OCI-LY3 (cell line): ENCODE measurements around the gene ELAVL2.

Source experiments
- H2AFZ ChIP-seq: fragments of 200-600, 300-600 bp; shearing (Covaris generic); 2 replicates; pipeline ENCODE4 v1.6.0; 2014; ENCODE audit warnings: antibody characterized with exemption, low read depth, low read length
- H3K27ac ChIP-seq: fragments of 200-600, 300-600 bp; sonication (generic); 2 replicates; pipeline ENCODE4 v1.5.1; 2014; ENCODE audit warnings: mild to moderate bottlenecking, low read length, moderate library complexity, mixed read lengths
- H3K27me3 ChIP-seq: fragments of 200-600, 300-600 bp; sonication (generic); 2 replicates; pipeline ENCODE4 v1.6.1; 2014; ENCODE audit warnings: low read depth, low read length, mixed read lengths
- H3K36me3 ChIP-seq: fragments of 200-600, 300-600 bp; sonication (generic); replicated peaks from 2 replicates; pipeline ENCODE3; 2014; ENCODE audit warnings: low read depth, low read length, mixed read lengths
- H3K4me1 ChIP-seq: fragments of 300-600, 200-600 bp; sonication (generic); 2 replicates; pipeline ENCODE4 v1.6.1; 2014; ENCODE audit warnings: low read length, mixed read lengths
- H3K4me2 ChIP-seq: fragments of 200-600, 300-600 bp; sonication (generic); 2 replicates; pipeline ENCODE4 v1.6.1; 2014; ENCODE audit warnings: low read length, mixed read lengths
- H3K4me3 ChIP-seq: fragments of 300-600, 200-600 bp; sonication (generic); 2 replicates; pipeline ENCODE4 v1.5.1; 2014; ENCODE audit warnings: antibody characterized with exemption, mild to moderate bottlenecking, low read length, moderate library complexity
- H3K79me2 ChIP-seq: fragments of 300-600, 200-600 bp; shearing (Covaris generic); 2 replicates; pipeline ENCODE4 v1.6.1; 2014; ENCODE audit warnings: mild to moderate bottlenecking, low read length, mixed read lengths
- H3K9ac ChIP-seq: fragments of 300-600, 200-600 bp; shearing (Covaris generic); 2 replicates; pipeline ENCODE4 v1.6.0; 2014; ENCODE audit warnings: mild to moderate bottlenecking, low read length, moderate library complexity
- H3K9me3 ChIP-seq: fragments of 200-600, 300-600 bp; shearing (Covaris generic); 2 replicates; pipeline ENCODE4 v1.6.1; 2014; ENCODE audit warnings: low read length, mixed read lengths; ENCODE audit not compliant: insufficient read depth
- H4K20me1 ChIP-seq: fragments of 200-600, 300-600 bp; sonication (generic); 2 replicates; pipeline ENCODE4 v1.6.1; 2016; ENCODE audit warnings: low read length, mixed read lengths; ENCODE audit not compliant: insufficient read depth
- EZH2phosphoT487 ChIP-seq: fragments of 200-600 bp; shearing (Covaris generic); IDR thresholded peaks from 2 replicates; pipeline ENCODE4 v1.6.1; 2018; ENCODE audit warnings: antibody characterized with exemption, mixed run types, low read depth
- TF ChIP-seq, protein P1 (sequence below): fragments of 200-600, 300-600 bp; sonication (generic); IDR thresholded peaks from 2 replicates; pipeline ENCODE4 v1.5.1; 2014; ENCODE audit warnings: antibody characterized with exemption, low read length, low read depth

The ELAVL2 gene

DNA sequence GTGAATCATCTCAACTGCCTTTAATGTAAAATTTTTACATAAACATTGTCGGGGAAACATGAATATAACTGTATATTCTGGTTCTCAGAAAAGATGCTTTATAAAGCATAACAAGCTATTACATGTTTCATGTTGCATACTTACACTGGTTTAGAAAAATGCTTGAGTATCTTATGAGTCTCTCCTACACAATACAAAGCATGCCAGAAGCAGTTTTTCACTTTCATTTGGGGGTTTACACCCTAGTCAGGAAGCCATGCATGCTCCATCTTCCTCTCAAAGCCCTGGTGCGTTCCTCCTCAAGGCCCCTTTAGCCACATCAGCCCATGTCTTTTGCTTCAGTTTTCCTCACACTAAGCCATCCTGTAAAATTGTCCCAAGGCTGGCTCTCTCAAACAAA, 22.8 kb downstream of the ELAVL2 start:
- H4K20me1 ChIP-seq = no peaks in the 10 kb centered on the region
- H3K36me3 ChIP-seq = no peaks in the 10 kb centered on the region
- H3K4me2 ChIP-seq = no peak overlapping the region
- H3K27ac ChIP-seq = no peak overlapping the region
- H3K4me3 ChIP-seq = no peak overlapping the region
- H3K27me3 ChIP-seq = no peaks in the 10 kb centered on the region
- no peaks in the 10 kb centered on the region for H3K9me3 ChIP-seq
- no peaks in the 10 kb centered on the region for H3K79me2 ChIP-seq
- TF ChIP-seq EZH2phosphoT487 = no peak
- TF ChIP-seq, protein P1, sequence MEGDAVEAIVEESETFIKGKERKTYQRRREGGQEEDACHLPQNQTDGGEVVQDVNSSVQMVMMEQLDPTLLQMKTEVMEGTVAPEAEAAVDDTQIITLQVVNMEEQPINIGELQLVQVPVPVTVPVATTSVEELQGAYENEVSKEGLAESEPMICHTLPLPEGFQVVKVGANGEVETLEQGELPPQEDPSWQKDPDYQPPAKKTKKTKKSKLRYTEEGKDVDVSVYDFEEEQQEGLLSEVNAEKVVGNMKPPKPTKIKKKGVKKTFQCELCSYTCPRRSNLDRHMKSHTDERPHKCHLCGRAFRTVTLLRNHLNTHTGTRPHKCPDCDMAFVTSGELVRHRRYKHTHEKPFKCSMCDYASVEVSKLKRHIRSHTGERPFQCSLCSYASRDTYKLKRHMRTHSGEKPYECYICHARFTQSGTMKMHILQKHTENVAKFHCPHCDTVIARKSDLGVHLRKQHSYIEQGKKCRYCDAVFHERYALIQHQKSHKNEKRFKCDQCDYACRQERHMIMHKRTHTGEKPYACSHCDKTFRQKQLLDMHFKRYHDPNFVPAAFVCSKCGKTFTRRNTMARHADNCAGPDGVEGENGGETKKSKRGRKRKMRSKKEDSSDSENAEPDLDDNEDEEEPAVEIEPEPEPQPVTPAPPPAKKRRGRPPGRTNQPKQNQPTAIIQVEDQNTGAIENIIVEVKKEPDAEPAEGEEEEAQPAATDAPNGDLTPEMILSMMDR = no peak
- no peak overlapping the region for H3K9ac ChIP-seq
- no peak overlapping the region for H2AFZ ChIP-seq
- H3K4me1 ChIP-seq = no peaks in the 10 kb centered on the region

DNA sequence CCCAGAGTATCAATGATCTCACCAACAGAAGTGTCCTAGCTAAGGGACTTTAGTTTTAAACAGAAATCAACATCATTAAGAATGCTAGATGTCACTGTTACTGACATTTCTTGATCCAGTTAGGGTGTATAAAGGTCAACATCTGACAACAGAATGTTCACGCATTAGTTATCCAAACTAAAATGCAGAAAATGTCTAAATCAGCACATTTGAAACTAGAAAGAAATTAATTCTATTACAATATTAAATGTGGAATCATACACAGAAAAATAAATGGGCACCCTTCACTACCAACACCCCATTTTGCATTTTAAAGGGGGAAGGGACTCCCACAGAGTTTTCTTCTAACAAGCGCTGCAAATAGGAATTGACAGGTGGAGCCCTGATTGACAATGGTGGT, 24.5 kb downstream of the ELAVL2 start:
- H3K27ac ChIP-seq = no peak overlapping the region
- H3K4me3 ChIP-seq = no peak overlapping the region
- H3K4me1 ChIP-seq = no peaks in the 10 kb centered on the region
- no peak for TF ChIP-seq EZH2phosphoT487
- TF ChIP-seq, protein P1 = no peak
- no peak overlapping the region for H3K9ac ChIP-seq
- no peaks in the 10 kb centered on the region for H3K27me3 ChIP-seq
- H3K36me3 ChIP-seq = no peaks in the 10 kb centered on the region
- H2AFZ ChIP-seq = no peak overlapping the region
- H3K79me2 ChIP-seq = no peaks in the 10 kb centered on the region
- no peaks in the 10 kb centered on the region for H4K20me1 ChIP-seq
- no peak overlapping the region for H3K4me2 ChIP-seq
- H3K9me3 ChIP-seq = no peaks in the 10 kb centered on the region

DNA sequence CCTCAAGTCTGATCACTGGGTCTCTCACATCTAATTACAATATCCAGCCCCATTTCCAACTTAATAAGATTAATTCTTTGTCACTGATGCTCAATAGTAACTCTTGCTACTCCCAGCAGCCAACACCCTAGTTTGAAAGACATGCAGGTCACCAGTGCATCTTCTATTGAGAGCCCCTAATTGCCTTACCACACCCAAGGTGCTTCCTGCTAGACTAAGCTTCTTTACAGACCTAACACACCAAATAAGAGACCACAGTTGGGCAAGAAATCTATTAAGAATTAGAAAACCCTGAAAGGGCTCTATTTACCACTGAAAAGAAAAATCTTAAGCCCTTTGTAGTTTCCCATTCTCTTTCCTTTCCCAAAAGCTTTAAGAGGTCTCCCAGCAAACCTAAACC, 26.5 kb downstream of the ELAVL2 start:
- no peaks in the 10 kb centered on the region for H3K9me3 ChIP-seq
- TF ChIP-seq, protein P1 = no peak
- no peak for TF ChIP-seq EZH2phosphoT487
- H3K9ac ChIP-seq = no peak overlapping the region
- no peaks in the 10 kb centered on the region for H3K36me3 ChIP-seq
- no peaks in the 10 kb centered on the region for H3K27me3 ChIP-seq
- no peaks in the 10 kb centered on the region for H3K4me1 ChIP-seq
- no peaks in the 10 kb centered on the region for H3K79me2 ChIP-seq
- no peak overlapping the region for H2AFZ ChIP-seq
- no peak overlapping the region for H3K4me3 ChIP-seq
- no peak overlapping the region for H3K4me2 ChIP-seq
- H3K27ac ChIP-seq = no peak overlapping the region
- no peaks in the 10 kb centered on the region for H4K20me1 ChIP-seq

DNA sequence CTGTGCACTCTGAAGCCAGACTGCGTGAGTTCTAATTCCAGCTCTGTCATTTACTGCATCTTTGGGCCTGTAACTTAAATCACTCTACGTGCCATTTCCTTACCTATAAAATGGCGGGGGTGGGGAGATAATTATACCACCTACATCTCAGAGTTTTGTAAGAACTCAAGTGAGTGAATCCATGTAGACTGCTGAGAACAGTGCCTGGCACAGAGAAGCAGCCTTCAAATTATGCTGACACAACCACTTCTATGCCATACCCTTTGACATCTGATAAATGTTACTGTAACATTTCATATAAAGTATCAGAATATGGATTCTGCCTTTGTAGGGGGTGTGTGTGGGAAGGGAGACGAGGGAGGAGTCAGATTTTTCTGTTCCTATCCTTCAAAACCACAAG, 27.7 kb downstream of the ELAVL2 start:
- Histone ChIP-seq H3K27me3 (no peaks in the 10 kb centered on the region), H3K79me2 (no peaks in the 10 kb centered on the region), H3K27ac (no peak overlapping the region), H3K36me3 (no peaks in the 10 kb centered on the region), H3K4me3 (no peak overlapping the region), H3K4me1 (no peaks in the 10 kb centered on the region), H3K4me2 (no peak overlapping the region), H2AFZ (no peak overlapping the region), H4K20me1 (no peaks in the 10 kb centered on the region), H3K9ac (no peak overlapping the region), H3K9me3 (no peaks in the 10 kb centered on the region)
- TF ChIP-seq EZH2phosphoT487 = no peak
- TF ChIP-seq, protein P1 = no peak
